ENCODE data around the gene PDLIM4.

GRCh38 chr5:132214491-132214890 is 43.0 kb upstream of the PDLIM4 start:
- no peak for TF ChIP-seq CTCF (IDR thresholded peaks at IDR 0.05)
- no peak for TF ChIP-seq POLR2A (IDR thresholded peaks at IDR 0.05)

All from heart left ventricle (tissue), 13 donors.